Measurements from ENCODE around the gene SPATA1. TPM values are rescaled to one million over a fixed set of nuclear protein-coding genes. Genes with fewer than 3 reads are reported as not detected.

SPATA1 gene
- total and polyA plus RNA-seq, 2 of the 13 experiments (the other 11 are each of a cell fraction or from before 2014, with no cell fraction given) = 0.70 to 1.4 TPM

GRCh38 chr1:84509029-84509428 is 2.8 kb downstream of the SPATA1 start:
- FAIRE-seq (no peak), ATAC-seq (no peak), DNase-seq (ENCODE audit: low spot score) (no peak)
- no peaks in the 10 kb centered on the region for H3K27me3 ChIP-seq (ENCODE audit: control insufficient read depth in 1 of 2, insufficient read depth in 2 of 2, low read length in 2 of 2)
- no peak for TF ChIP-seq POGZ (CRISPR knock-in tag; IDR thresholded peaks at IDR 0.05)
- intact Hi-C loops (cut with micrococcal nuclease; ENCODE audit: unreplicated experiment) = loop anchor here (5.0 kb wide), 1 partner anchor 33 kb away; no protein-coding TSS in a partner anchor
- POLR2A ChIA-PET = interaction anchor here (1.2 to 1.8 kb wide), 2 partner anchors 29 to 65 kb away, joined by 3 to 14 read pairs; partner anchors contain the start of gene CTBS
- no peaks in the 10 kb centered on the region for H3K36me3 ChIP-seq (replicated peaks in 1 of 2; ENCODE audit: control insufficient read depth in 1 of 2, insufficient read depth in 2 of 2, low read length in 2 of 2)
- peaks cover 11% of the 10 kb centered on the region for H4K20me1 ChIP-seq (ENCODE audit: insufficient read depth, low read length)
- H3K9ac ChIP-seq (ENCODE audit: insufficient read depth, low read depth, low read length) = no peak overlapping the region
- H3K9me3 ChIP-seq (ENCODE audit: low read length) = no peaks in the 10 kb centered on the region
- no TSS peak for BruUV-seq (replicated peaks)
- H3K27ac ChIP-seq (ENCODE audit: extremely low read length, insufficient read depth, low read length) = no peak overlapping the region
- CTCF ChIA-PET (ENCODE audit: low intra/inter-chr PET ratio, low total read pairs) = no interaction called here
- in situ Hi-C loops (cut with HindIII; ENCODE audit: extremely low pct_ligation_motif_present, low pct_unique_long_range_greater_than_20kb) = loop anchor here (5.0 kb wide), 1 partner anchor 63 kb away; the partner anchor contains the start of gene CTBS
- peaks cover 25% of the 10 kb centered on the region for H3K4me1 ChIP-seq (ENCODE audit: insufficient read depth, low read length)
- H3K4me3 ChIP-seq (replicated peaks in 1 of 3; ENCODE audit: insufficient read depth in 1 of 3, low read depth in 2 of 3, low read length in 3 of 3) = no peak overlapping the region
- H2AFZ ChIP-seq (ENCODE audit: low read length) = no peak overlapping the region
- peaks cover 19% of the 10 kb centered on the region for H3K79me2 ChIP-seq (ENCODE audit: insufficient read depth, low read length)
- no peak overlapping the region for H3K4me2 ChIP-seq (ENCODE audit: low read depth, low read length)
- 96% methylated on average over 4 of the region's 4 CpGs for WGBS (ENCODE audit: low lambda C conversion rate)

- Histone ChIP-seq H3K4me2 (ENCODE audit: low read depth, low read length) (no peak overlapping the region), H3K4me1 (ENCODE audit: insufficient read depth, low read length) (peaks cover 19% of the 10 kb centered on the region), H2AFZ (ENCODE audit: low read length) (no peak overlapping the region), H3K79me2 (ENCODE audit: insufficient read depth, low read length) (peaks cover 8% of the 10 kb centered on the region), H3K9me3 (ENCODE audit: low read length) (no peaks in the 10 kb centered on the region), H3K36me3 (replicated peaks in 1 of 2; ENCODE audit: control insufficient read depth in 1 of 2, insufficient read depth in 2 of 2, low read length in 2 of 2) (no peaks in the 10 kb centered on the region), H3K9ac (ENCODE audit: insufficient read depth, low read depth, low read length) (no peak overlapping the region), H3K27me3 (ENCODE audit: control insufficient read depth in 1 of 2, insufficient read depth in 2 of 2, low read length in 2 of 2) (no peaks in the 10 kb centered on the region), H4K20me1 (ENCODE audit: insufficient read depth, low read length) (no peaks in the 10 kb centered on the region; the same call in 1 of the 2 replicates), H3K4me3 (replicated peaks in 1 of 3; ENCODE audit: insufficient read depth in 1 of 3, low read depth in 2 of 3, low read length in 3 of 3) (no peak overlapping the region), H3K27ac (ENCODE audit: extremely low read length, insufficient read depth, low read length) (no peak overlapping the region)
- no TSS peak for BruUV-seq (replicated peaks)
- ChIA-PET POLR2A (no interaction called here), CTCF (ENCODE audit: low intra/inter-chr PET ratio, low total read pairs) (no interaction called here)
- in situ Hi-C loops (cut with HindIII; ENCODE audit: extremely low pct_ligation_motif_present, low pct_unique_long_range_greater_than_20kb) (no loop called here), intact Hi-C loops (cut with micrococcal nuclease; ENCODE audit: unreplicated experiment) (no loop called here)
- peak; percentile 86 to 92 for TF ChIP-seq MAFK (conservative IDR thresholded peaks at IDR 0.05 in 1 of 2, IDR thresholded peaks at IDR 0.05 in 1 of 2; ENCODE audit: low read length in 2 of 2)
- no peak for TF ChIP-seq MTA3 (CRISPR knock-in tag; IDR thresholded peaks at IDR 0.05)
- peak; percentile 83 for TF ChIP-seq MAFF (IDR thresholded peaks at IDR 0.05; ENCODE audit: low read depth, low read length)
- ATAC-seq = no peak
- WGBS (ENCODE audit: low lambda C conversion rate) = 96% methylated on average over 2 of the region's 2 CpGs
- DNase-seq (ENCODE audit: low spot score) = no peak
- FAIRE-seq = no peak
Observed at GRCh38 chr1:84510165-84510564, 4.0 kb downstream of the SPATA1 start.
